Activated CD8-positive, alpha-beta memory T cell treated with anti-CD3 and anti-CD28 coated beads for 1 hour (primary cell): ENCODE measurements around the gene ZNF700.
"Not testable (repeated sequence)": the region's sequence is repeated elsewhere in the genome, so short reads cannot be mapped to it uniquely, and the experiment has no call there.

Experiments used
- DNase-seq, 2 donors: peaks; one replicate each; pipeline ENCODE4 v3.0.0-alpha.2; 2020; ENCODE audit warnings: low read depth in 1 of 2; ENCODE audit errors: extremely low read depth in 1 of 2

Gene ZNF700

DNA sequence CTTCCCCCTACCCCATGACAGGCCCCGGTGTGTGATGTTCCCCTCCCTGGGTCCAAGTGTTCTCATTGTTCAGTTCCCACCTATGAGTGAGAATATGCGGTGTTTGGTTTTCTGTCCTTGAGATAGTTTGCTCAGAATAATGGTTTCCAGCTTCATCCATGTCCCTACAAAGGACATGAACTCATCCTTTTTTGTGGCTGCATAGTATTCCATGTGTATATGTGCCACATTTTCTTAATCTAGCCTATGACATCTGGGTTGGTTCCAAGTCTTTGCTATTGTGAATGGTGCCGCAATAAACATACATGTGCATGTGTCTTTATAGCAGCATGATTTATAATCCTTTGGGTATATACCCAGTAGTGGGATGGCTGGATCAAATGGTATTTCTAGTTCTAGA, 13.5 kb downstream of the ZNF700 start:
- DNase-seq, result not testable (repeated sequence)

DNA sequence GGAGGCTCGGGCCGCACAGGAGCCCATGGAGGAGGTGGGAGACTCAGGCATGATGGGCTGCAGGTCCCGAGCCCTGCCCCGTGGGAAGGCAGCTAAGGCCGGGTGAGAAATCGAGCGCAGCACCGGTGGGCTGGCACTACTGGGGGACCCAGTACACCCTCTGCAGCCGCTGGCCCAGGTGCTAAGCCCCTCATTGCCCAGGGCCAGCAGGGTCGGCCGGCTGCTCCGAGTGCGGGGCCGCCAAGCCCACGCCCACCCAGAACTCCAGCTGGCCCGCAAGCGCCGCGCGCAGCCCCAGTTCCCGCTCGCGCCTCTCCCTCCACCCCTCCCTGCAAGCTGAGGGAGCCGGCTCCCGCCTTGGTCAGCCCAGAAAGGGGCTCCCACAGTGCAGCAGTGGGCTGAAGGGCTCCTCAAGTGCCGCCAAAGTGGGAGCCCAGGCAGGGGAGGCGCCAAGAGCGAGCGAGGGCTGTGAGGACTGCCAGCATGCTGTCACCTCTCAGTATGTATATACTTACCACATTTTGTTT, 16.5 kb downstream of the ZNF700 start:
- DNase-seq, result not testable (repeated sequence)

DNA sequence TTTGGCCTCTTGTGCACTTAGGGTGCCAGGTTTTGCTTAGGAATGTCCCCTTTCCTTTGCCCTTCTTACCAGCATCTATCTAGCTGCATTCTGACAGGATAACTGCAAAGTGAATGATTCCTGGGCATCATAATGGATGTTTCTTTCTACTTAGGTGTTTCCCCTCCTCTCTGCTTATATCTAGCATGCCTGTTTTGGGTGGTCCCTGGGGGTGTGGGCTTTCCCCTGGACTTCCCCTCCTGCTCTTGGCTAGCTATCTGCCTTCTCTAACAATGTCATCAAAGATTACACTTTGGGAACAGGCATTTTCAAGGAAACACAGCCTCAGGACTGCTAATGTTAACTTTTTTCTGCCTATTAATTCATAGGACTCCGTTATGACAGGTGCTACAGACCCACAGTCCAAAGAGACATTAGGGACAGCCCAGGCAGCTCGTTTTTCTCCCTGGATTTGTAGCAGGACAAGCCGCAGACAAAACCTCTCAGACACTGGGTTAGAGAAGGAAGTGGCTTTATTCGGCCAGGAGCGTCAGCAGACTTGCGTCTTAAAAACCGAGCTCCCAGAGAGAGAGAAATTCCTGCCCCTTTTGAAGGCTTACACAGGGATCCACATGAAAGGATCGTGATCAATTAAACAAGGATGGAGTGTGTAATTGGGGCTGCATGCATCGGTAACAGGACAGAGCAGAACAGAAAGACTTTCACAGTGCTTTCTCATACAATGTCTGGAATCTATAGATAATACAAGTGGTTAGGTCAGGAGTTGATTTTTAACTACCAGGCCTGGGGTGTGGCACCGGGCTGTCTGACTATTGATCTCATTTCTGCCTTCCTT, 17.3 kb downstream of the ZNF700 start:
- no peak for DNase-seq

DNA sequence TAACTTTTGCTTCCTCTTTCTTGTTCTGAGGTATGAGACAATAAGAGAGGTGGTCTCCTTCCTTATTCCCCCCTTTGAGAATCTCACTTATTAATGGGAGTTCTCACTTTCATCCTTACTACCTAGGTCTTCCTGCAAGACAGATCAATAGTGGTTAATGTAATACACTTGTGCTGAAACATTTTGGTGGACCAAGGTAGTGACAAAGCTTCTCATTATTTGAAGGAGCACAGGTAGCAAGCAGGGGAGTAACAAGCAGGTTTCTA, 17.9 kb downstream of the ZNF700 start:
- no peak for DNase-seq

DNA sequence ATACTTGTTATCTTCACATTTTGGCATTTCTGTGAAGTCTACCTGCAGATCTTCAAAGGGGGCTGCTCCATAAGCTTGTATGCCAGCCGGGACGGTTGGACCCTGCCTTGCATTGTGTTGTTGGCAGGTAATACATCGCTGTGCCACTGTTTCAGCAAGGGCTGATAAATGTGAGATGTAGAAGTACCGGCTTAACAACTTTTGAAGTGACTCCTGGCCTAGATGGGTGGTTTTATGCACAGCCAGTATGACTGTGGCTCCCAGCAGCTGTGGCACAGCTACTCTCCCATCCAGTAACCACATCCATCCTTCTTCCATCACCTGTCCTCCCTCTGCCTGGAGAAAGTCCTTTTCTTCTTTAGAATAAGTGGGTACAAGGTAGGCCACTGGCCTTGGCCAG, 19.7 kb downstream of the ZNF700 start:
- no peak for DNase-seq

DNA sequence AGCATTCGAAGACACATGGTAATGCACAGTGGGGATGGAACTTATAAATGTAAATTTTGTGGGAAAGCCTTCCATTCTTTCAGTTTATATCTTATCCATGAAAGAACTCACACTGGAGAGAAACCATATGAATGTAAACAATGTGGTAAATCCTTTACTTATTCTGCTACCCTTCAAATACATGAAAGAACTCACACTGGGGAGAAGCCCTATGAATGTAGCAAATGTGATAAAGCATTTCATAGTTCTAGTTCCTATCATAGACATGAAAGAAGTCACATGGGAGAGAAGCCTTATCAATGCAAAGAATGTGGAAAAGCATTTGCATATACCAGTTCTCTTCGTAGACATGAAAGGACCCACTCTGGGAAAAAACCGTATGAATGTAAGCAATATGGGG, 23.7 kb downstream of the ZNF700 start:
- DNase-seq, result no peak

DNA sequence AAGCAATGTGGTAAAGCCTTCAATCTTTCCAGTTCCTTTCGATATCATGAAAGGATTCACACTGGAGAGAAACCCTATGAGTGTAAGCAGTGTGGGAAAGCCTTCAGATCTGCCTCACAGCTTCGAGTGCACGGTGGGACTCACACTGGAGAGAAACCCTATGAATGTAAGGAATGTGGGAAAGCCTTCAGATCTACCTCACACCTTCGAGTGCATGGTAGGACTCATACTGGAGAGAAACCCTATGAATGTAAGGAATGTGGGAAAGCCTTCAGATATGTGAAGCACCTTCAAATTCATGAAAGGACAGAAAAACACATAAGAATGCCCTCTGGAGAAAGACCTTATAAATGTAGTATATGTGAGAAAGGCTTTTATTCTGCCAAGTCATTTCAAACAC, 24.3 kb downstream of the ZNF700 start:
- DNase-seq, result no peak

DNA sequence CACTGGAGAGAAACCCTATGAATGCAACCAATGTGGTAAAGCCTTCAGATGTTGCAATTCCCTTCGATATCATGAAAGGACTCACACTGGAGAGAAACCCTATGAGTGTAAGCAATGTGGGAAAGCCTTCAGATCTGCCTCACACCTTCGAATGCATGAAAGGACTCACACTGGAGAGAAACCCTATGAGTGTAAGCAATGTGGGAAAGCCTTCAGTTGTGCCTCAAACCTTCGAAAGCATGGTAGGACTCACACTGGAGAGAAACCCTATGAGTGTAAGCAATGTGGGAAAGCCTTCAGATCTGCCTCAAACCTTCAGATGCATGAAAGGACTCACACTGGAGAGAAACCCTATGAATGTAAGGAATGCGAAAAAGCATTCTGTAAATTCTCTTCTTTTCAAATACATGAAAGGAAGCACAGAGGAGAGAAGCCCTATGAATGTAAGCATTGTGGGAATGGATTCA, 24.7 kb downstream of the ZNF700 start:
- DNase-seq, result not testable (repeated sequence)

DNA sequence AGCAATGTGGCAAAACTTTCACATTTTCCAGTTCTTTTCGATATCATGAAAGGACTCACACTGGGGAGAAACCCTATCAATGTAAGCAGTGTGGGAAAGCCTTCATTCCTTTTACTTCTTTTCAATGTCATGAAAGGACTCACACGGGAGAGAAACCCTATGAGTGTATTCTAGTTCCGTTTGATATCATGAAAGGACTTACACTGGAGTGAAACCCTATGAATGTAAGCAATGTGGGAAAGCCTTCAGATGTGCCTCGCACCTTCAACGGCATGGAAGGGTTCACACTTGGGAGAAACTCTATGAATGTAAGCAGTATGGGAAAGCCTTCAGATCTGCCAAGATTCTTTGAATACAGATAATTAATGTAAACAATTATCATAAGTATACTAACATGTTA, 25.4 kb downstream of the ZNF700 start:
- DNase-seq, result no peak

DNA sequence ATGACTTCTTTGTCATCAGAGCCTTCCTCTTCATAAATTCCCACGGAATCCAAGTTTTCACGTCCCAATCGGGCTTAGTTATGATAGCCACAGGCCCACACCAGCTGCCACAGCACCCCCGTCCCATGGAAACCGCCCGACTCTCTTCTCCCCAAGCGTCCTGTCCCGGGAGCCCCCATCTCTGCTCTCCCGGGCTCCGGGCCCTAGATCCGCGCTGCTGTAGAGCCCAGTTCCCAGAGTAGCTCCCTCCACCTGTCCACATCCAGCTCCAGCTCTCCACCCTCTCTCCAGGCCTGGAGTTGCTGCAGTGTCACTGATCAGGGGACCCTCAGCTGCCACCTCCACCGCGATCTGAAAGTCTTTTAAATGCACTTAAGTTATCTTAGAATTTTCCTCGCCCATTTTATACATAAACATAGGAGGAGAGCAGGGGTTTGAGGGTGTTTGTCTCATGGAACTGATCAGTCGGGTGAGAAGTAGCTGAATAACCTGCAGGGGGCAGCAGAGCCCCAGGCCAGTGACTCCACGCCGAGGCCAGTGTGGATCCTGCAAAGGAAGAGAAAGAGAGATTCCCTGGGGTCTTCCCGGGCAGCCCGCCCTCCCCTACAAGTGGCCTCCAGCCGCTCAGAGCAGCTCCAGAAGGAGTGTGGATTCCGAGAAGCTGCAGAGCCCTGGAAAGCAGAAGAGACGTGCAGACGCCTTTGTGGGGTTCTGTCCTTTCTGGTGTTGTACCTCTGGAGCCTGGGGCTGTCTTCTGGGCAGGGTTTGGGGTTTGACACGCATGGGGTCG, 38.9 kb downstream of the ZNF700 start:
- peak; percentile 48 to 57 for DNase-seq

DNA sequence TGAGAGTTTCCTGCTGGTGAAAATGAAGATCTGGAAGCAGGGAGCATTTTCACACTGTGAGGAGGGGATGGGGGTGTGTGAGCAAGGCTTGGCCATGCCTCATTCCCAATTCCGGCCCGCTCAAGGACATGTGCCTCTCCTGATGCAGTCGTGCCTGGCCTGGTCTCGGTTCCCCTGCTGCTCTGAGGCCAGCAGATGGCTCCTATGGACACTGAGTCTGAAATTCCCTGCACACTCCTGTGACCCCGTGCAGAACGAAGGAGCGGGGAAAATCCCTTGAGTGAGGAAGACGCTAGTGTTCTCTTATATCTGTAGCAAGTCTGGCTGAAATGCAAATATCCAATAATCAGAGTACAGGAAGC, 39.6 kb downstream of the ZNF700 start:
- DNase-seq, result no peak

DNA sequence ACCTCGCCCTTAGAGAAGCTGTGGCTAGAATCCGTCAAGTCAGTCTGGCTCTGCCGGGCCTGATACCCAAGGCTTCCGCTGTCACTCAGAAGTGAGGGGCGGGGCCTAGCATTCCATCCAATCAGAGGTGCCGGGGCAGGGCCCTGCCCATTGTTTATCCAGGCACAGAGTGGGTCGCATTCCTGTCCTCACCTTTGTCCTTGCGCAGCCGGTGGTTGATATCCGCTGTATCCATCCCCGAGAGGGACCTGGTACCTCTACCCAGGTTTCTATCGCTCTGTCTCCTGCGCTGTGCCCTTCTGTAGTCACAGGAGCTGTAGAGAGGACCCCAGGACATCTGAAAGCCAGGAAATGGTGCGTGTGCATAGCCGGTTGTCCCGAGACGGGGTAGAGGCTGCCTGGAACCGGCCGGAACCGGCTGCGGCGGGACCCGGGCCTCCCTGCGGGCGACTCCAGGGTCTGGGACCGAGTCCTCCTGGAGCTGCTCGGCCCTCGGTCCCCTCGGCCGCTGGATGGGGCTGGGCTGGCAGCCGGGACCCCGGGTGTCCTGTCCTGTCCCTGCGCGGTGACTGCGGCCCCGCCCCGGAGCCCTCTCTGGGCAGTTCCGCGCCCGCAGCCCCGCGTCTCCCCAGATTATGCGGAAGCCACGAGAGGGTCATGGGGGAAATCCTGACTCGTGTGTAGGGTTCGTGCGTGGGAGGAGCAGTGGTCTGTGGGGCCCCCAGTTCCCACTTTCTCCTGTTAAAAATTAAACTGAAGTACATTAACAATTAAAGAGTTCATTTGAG, 40.1 kb downstream of the ZNF700 start, which contains the start of gene ZNF763:
TSS of gene ZNF763 (plus strand) at position 183 of the 788 bp plus-strand sequence. CDS start at position 352, 169 bp downstream.
- peak; percentile 73 to 80 for DNase-seq

DNA sequence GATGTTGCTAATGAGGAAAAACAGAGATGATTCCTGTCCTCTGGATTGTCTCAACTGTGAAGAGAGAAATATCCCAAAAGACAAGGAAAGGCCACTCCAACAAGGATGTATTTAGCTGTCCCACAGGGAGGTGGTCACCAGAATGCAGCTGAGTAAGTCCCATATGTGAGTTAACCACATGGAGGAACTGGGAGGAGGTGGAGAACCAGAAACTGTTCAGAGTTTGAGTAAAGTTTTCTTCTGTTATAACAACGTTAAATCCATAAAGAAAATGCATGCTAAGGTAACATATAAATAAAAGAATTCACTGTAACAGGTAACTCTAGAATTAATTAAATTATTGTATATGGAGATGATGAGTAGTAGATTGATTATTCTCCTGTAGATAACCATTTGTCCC, 45.3 kb downstream of the ZNF700 start:
- DNase-seq, result no peak

DNA sequence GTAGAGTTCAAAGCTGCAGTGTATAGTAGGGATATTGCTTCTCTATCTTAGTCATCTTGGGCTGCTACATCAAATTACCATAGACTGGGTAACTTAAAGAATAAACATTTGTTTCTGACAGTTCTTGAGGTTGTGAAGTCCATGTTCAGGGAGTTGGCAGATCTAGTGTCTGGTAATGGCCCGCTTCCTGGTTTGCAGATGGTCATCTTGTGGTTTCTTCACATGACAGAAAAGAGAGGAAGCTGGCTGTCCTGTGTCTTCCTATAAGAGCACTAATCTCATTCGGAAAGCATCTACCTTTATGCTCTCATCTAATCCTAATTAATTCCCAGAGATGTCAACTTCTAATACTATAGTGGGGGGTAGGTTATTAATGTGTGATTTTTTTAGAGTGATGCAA, 46.1 kb downstream of the ZNF700 start:
- DNase-seq, result no peak

DNA sequence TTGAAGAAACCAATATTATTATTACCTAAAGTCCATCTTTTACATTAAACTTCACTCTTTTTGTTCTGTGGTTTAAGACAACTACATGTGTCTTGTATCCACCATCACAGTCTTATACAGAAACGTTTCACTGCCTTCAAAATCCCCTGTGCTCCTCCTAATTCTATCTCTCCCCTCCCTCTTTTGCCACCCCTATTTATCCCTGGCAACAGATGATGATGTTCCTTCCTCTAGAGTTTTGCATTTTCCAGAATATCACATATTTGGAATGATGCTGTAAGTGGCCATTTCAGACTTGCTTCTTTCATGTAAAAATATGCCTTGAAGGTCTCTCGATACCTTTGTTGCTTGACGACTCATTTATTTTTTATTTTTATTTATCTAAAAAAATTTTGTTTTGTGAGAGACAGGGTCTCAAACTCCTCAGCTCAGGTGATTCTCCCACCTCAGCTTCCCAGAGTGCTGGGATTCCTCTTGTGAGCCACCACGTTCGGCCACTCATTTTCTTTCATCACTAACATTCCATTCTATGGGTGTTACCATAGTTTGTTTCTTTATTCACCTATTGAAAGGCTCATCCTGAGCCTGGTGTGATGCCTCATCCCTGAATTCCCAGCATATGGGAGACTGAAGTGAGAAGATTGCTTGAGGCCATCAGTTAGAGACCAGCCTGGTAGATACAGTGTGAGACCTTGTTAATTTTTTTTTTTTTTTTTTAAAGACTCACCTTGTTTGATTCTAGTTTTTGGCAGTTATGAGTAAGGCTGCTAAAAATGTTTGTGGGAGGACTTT, 48.3 kb downstream of the ZNF700 start:
- DNase-seq, result no peak

DNA sequence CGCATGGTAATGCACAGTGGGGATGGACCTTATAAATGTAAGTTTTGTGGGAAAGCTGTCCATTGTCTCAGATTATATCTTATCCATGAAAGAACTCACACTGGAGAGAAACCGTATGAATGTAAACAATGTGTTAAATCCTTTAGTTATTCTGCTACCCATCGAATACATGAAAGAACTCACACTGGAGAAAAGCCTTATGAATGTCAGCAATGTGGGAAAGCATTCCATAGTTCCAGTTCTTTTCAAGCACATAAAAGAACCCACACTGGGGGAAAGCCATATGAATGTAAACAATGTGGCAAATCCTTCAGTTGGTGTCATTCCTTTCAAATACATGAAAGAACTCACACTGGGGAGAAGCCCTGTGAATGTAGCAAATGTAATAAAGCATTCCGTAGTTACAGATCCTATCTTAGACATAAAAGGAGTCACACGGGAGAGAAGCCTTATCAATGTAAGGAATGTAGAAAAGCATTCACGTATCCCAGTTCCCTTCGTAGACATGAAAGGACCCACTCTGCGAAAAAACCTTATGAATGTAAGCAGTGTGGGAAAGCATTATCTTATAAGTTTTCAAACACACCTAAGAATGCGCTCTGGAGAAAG, 53.7 kb downstream of the ZNF700 start:
- DNase-seq, result no peak

DNA sequence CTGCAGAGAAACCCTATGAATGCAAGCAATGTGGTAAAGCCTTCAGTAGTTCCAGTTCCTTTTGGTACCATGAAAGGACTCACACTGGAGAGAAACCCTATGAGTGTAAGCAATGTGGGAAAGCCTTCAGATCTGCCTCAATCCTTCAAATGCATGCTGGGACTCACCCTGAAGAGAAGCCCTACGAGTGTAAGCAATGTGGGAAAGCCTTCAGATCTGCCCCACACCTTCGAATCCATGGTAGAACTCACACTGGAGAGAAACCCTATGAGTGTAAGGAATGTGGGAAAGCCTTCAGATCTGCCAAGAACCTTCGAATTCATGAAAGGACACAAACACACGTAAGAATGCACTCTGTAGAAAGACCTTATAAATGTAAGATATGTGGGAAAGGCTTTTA, 54.6 kb downstream of the ZNF700 start:
- no peak for DNase-seq

DNA sequence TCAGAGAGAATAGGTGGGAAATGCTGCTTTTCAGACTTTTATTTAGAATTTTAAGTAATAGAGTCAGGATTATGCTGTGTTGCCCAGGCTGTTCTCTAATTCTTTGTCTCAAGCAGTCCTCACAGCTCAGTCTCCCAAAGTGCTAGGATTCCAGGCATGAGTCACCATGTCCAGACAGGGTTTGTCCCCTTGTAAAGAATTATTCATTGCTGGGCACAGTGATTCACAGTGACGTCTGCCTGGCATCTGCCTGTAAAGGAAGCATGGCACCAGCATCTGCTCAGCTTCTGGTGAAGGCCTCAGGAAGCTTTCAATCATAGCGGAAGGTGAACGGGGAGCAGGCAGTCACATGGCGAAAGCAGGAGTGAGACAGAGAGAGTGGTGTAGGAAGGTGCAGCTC, 57.6 kb downstream of the ZNF700 start:
- no peak for DNase-seq

DNA sequence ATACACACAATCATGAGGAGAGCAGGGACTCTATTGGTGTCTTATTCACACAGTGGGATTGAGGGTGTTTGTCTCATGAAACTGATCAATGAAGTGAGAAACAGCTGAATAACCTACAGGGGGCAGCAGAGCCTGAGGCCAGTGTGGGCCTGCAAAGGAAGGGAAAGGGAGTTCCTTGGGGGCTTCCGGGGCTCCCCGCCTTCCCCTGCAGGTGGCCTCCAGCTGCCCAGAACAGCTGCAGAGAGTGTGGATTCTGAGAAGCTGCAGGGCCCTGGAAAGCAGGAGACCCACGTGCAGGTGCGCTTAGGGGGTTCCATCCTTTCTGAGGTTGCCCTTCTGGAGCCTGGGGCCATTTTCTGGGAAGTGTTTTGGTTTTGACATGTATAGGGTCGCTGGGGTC, 60.1 kb downstream of the ZNF700 start:
- DNase-seq, result no peak

DNA sequence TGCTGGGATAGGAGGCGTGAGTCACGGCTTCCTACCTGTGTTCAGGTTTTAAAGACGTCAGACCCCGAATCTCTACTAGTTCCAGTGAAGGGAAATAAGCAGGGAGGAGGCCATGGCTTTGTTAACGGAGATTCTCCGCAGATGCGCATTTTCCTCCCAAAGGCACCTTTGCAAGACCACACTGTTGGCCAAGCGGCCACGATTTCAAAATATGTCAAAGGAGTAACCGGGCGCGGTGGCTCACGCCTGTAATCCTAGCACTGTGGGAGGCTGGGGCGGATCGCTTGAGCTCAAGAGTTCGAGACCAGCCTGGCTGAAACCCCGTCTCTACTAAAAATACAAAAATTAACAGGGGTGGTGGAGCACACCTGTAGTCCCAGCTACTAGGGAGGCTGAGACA, 61.8 kb downstream of the ZNF700 start:
- no peak for DNase-seq
